ENCODE results near the gene VPS13A.

DNA sequence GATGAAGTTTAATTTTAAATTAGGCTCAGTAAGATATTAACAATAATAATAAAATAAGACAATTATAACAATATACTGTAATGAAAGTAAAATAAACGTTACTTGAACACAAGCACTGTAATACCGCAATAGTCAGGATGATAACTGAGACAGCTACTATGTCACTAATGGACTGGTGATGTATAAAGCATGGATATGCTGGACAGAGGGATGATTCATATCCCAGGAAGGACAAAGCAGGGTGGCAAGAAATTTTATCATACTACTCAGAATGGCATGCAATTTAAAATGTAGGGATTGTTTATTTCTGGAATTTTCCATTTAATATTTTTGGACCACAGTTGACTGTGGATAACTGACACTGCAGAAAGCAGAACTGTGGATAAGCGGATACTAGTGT lies 196.9 kb downstream of the VPS13A start:
- no peak for TF ChIP-seq POLR2A (IDR thresholded peaks at IDR 0.05; ENCODE audit: low read length)
- TF ChIP-seq GATA1 (IDR thresholded peaks at IDR 0.05; ENCODE audit: low read depth, low read length) = no peak
